ENCODE measurements around the gene NACAD. TPM values are rescaled to one million over a fixed set of nuclear protein-coding genes. Genes with fewer than 3 reads are reported as not detected.

Gene NACAD
- total RNA-seq, 6 experiments from 2014 or later: 0.09 to 0.42 (median 0.12) TPM; not detected in 1

DNA sequence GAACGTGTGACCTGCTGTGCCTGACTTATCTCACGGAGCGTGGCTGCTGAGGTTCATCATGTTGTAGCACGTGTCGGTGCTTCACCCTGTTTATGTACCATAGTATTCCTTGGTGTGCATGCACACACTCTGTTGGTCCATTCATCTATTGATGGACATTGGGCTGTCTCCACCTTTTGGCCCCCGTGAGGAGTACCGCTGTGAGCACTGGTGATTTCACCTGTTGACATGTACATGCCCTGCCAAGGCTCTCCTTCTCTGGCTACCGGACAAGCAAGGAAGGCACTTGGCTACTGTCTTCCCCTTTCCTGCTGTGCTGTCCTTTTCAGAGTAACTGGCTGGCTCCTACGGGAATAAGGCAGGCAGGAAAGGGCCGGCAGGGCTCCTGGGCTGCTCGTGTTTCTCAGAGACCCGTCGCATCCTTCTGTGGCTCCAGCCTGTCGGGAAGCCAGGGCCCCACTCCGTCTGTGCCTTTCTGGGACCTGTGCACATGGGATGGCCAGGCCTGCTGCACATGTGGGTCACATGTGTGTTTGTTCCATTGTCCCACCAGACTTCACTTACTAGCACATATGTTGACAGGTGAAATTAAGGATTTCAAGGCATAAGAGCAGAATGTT is 40.5 kb upstream of the NACAD start:
- WGBS (ENCODE audit: insufficient coverage, low coverage, low lambda C conversion rate, missing lambda C conversion rate): 90% methylated on average over 12 of the region's 15 CpGs

DNA sequence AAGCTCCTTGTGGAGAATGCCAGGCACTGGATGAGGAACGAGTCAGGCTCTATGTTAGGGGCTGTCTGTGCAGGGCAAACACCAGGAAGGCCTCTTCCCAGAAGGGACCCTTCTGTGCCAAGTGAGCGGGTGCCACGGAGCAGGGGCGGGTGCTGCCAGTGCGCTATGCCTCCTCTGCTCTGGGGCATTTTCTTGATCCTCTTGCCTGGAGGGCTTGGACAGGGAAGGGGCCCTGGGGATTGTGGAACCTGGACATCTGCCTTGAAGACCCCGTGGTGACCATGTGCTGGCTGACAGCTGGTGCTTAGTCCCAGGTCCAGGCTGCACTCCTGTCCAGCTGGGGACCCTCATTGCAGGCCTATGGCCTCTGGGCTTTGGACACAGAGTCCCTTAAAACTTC is 38.2 kb upstream of the NACAD start:
- H3K9me3 ChIP-seq: no peaks in the 10 kb centered on the region
- no CpG with 5 or more reads among the region's 6 CpGs for WGBS (ENCODE audit: insufficient coverage, low coverage, low lambda C conversion rate, missing lambda C conversion rate)
- H3K4me1 ChIP-seq: no peaks in the 10 kb centered on the region
- no peak for ATAC-seq
- no peak overlapping the region for H3K4me3 ChIP-seq
- H3K27me3 ChIP-seq: no peaks in the 10 kb centered on the region
- no peak for DNase-seq
- no peak for TF ChIP-seq POLR2A (IDR thresholded peaks at IDR 0.05)
- TF ChIP-seq, protein P1, sequence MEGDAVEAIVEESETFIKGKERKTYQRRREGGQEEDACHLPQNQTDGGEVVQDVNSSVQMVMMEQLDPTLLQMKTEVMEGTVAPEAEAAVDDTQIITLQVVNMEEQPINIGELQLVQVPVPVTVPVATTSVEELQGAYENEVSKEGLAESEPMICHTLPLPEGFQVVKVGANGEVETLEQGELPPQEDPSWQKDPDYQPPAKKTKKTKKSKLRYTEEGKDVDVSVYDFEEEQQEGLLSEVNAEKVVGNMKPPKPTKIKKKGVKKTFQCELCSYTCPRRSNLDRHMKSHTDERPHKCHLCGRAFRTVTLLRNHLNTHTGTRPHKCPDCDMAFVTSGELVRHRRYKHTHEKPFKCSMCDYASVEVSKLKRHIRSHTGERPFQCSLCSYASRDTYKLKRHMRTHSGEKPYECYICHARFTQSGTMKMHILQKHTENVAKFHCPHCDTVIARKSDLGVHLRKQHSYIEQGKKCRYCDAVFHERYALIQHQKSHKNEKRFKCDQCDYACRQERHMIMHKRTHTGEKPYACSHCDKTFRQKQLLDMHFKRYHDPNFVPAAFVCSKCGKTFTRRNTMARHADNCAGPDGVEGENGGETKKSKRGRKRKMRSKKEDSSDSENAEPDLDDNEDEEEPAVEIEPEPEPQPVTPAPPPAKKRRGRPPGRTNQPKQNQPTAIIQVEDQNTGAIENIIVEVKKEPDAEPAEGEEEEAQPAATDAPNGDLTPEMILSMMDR (IDR thresholded peaks at IDR 0.05): no peak
- no peak overlapping the region for H3K27ac ChIP-seq
- no peaks in the 10 kb centered on the region for H3K36me3 ChIP-seq
- intact Hi-C loops (cut with DNase I): no loop called here

More for the DNA sequence above, 40.5 kb upstream of the NACAD start:
- Histone ChIP-seq H3K4me1 (peaks cover 0 to 8% (median 0%) of the 10 kb centered on the region in 4 donors), H3K9me3 (no peaks in the 10 kb centered on the region), H3K36me3 (no peaks in the 10 kb centered on the region), H3K4me3 (no peak overlapping the region), H3K27me3 (no peaks in the 10 kb centered on the region), H3K27ac (no peak overlapping the region)
- DNase-seq: no peak
- intact Hi-C loops (cut with DNase I): no loop called here
- ATAC-seq: no peak
- TF ChIP-seq POLR2A (IDR thresholded peaks at IDR 0.05): no peak
- TF ChIP-seq, protein P1 (IDR thresholded peaks at IDR 0.05): no peak

DNA sequence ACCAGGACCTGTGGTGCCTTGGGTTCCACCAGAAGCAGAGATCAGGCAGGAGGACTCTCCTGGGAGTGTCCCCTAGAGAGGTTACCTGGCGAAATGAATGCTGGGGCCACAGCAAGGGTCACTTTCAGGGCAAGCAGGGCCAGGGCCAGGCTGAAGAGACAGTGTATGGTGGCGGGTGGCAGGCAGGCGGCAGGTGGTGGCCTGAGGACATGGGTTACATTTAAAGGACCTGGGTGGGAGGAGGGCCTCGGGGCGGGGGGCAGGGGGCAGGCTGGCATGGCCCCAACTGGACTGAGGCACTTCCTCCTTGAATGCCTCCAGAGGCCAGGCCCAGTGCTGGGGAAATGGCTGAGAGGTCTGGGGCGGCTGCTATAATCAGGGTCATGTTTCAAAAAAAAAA is 37.4 kb upstream of the NACAD start:
- TF ChIP-seq POLR2A (IDR thresholded peaks at IDR 0.05): no peak
- Histone ChIP-seq H3K27me3 (no peaks in the 10 kb centered on the region), H3K27ac (no peak overlapping the region), H3K4me3 (no peak overlapping the region), H3K36me3 (no peaks in the 10 kb centered on the region), H3K9me3 (no peaks in the 10 kb centered on the region), H3K4me1 (no peaks in the 10 kb centered on the region)
- no peak for DNase-seq
- intact Hi-C loops (cut with DNase I): no loop called here
- ATAC-seq: no peak
- WGBS (ENCODE audit: insufficient coverage, low coverage, low lambda C conversion rate, missing lambda C conversion rate): 93% methylated on average over 3 of the region's 6 CpGs

DNA sequence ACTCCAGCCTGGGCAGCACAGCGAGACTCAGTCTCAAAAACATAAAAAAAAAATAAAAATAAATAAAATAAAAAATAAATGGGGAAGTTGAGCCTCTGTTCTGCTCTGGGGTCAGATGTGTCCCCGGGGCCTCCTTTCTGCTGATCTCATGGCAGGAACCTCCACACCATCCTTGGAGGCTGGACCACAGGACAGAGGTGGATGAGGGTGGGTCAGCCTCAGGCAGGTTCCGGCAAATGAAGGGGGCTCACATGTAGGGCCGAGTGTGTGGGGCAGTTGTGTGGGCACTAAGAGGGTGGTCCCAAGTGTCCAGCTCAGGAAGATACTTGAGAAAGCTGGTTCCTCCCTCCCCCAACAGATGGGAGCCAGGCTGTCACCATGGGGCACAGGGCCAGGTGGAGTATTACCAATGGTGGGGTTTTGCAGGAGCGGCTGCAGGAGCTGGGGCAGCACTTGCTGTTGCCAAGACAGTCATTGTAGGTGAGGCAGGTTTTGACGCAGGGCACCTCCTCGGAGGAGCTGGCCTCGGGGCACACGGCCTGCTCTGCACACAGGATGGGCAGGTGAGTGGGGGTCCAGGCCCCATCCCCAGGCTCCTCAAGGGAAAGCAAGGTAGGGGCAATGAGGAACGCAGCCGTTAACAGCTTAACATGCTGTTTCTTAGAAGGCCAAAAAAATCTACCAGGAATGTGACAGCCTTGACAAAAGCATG is 36.6 kb upstream of the NACAD start:
- Histone ChIP-seq H3K27ac (no peak overlapping the region), H3K36me3 (no peaks in the 10 kb centered on the region), H3K9me3 (no peaks in the 10 kb centered on the region), H3K27me3 (no peaks in the 10 kb centered on the region), H3K4me3 (no peak overlapping the region), H3K4me1 (no peaks in the 10 kb centered on the region)
- TF ChIP-seq, protein P1 (IDR thresholded peaks at IDR 0.05): no peak
- 81% methylated on average over 2 of the region's 11 CpGs for WGBS (ENCODE audit: insufficient coverage, low coverage, low lambda C conversion rate, missing lambda C conversion rate)
- intact Hi-C loops (cut with DNase I): no loop called here
- no peak for DNase-seq
- ATAC-seq: no peak

DNA sequence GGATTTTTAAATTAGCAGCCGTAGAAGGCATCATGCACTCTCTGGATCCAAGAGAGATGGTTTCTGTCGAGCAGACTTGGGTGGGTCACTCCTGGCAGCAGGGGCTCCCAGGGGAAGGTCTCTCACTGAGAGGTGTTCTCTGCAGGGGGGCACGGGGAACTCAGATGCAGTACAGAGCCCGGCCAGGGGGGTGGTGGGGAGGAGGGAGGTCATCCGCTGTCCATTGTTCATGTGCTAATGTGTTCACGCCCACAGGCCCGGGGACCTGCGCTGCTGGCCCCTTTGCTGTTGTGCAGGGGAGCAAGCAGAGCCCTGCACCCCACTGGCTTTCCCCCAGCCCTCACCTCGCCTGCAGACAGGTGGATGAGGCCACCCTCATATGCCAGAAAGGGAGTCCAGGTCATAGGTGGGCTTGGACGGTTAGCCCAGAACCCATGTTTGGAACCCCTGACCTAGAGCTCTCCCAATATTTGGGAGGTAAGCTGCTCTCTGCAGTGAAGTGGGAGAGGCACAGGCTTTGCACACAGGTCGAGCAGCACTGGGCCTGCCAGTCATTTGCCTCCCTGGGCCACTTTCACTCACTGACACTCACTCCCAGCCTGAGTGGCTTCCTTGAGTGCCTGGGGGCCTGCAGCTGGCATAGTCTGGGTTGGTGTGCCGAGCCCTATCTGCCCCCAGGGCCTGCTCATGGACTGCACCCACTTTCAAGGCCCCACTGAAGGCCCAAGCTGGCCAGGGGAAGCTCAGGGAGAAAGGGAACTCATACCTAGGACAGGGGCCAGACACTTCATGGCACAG is 35.3 kb upstream of the NACAD start:
- Histone ChIP-seq H3K4me3 (no peak overlapping the region), H3K36me3 (no peaks in the 10 kb centered on the region), H3K27me3 (no peaks in the 10 kb centered on the region), H3K9me3 (no peaks in the 10 kb centered on the region), H3K27ac (no peak overlapping the region), H3K4me1 (no peaks in the 10 kb centered on the region)
- 69% methylated on average over 2 of the region's 12 CpGs for WGBS (ENCODE audit: insufficient coverage, low coverage, low lambda C conversion rate, missing lambda C conversion rate)
- no peak for DNase-seq
- TF ChIP-seq, protein P1 (IDR thresholded peaks at IDR 0.05): no peak
- no peak for TF ChIP-seq POLR2A (IDR thresholded peaks at IDR 0.05)
- ATAC-seq: no peak
- intact Hi-C loops (cut with DNase I): no loop called here

Data from right lobe of liver (tissue), 6 donors.